Thymus (tissue), 11 donors: ENCODE results near the gene STX4. TPM values are rescaled to one million over a fixed set of nuclear protein-coding genes. Genes with fewer than 3 reads are reported as not detected.
"Not testable (repeated sequence)": the region's sequence is repeated elsewhere in the genome, so short reads cannot be mapped to it uniquely, and the experiment has no call there.

Experiments used
- DNase-seq, 9 donors: peaks; one replicate each; pipeline ENCODE4 v3.0.0-alpha.2; 2013; ENCODE audit warnings: low spot score in 9 of 9, low read depth in 6 of 9, missing footprints in 1 of 9
- H3K27ac ChIP-seq, 2 donors: one replicate each; pipeline ENCODE4 v1.5.1; 2013; ENCODE audit warnings: control low read depth in 1 of 2, low read depth in 1 of 2, low read length in 1 of 2, mild to moderate bottlenecking in 1 of 2, moderate library complexity in 1 of 2
- H3K27me3 ChIP-seq, 2 donors: one replicate each; pipeline ENCODE4 v1.5.1; 2013; ENCODE audit warnings: low read length in 1 of 2; ENCODE audit not compliant: control insufficient read depth in 2 of 2, insufficient read depth in 1 of 2
- H3K36me3 ChIP-seq, 2 donors: one replicate each; pipeline ENCODE4 v1.5.1; 2013; ENCODE audit warnings: low read length in 1 of 2, mild to moderate bottlenecking in 1 of 2, moderate library complexity in 1 of 2; ENCODE audit not compliant: control insufficient read depth in 2 of 2, insufficient read depth in 2 of 2
- H3K4me1 ChIP-seq, 2 donors: one replicate each; pipeline ENCODE4 v1.5.1; 2013; ENCODE audit warnings: low read length in 2 of 2; ENCODE audit not compliant: control insufficient read depth in 2 of 2, insufficient read depth in 2 of 2
- H3K4me3 ChIP-seq, 2 donors: one replicate each; pipeline ENCODE4 v1.5.1; 2013; ENCODE audit warnings: low read length in 2 of 2, control low read depth in 1 of 2, mild to moderate bottlenecking in 1 of 2
- H3K9me3 ChIP-seq, 2 donors: one replicate each; pipeline ENCODE4 v1.5.1; 2013; ENCODE audit warnings: low read length in 1 of 2, mild to moderate bottlenecking in 1 of 2; ENCODE audit not compliant: control insufficient read depth in 2 of 2, insufficient read depth in 1 of 2
- WGBS: extraction: QIAGEN DNeasy Blood & Tissue Kit; methylation state at CpG from one replicate; pipeline ENCODE4 v1.1.7; 2013; 5-methylcytosine and 5-hydroxymethylcytosine counted together
- polyA plus RNA-seq: library from polyadenylated mRNA; stranded (reverse); fragments of 200-250 nt; gene quantifications from one replicate; pipeline ENCODE4 v1.2.3, GENCODE V29; 2013
- total RNA-seq: library from RNA; stranded (reverse); fragments of 120-200 nt; gene quantifications from one replicate; pipeline ENCODE4 v1.2.4, GENCODE V29; 2013
- donor health status: healthy.

The STX4 gene
- total and polyA plus RNA-seq, 2 donors, result 20.0 to 108 TPM

DNA sequence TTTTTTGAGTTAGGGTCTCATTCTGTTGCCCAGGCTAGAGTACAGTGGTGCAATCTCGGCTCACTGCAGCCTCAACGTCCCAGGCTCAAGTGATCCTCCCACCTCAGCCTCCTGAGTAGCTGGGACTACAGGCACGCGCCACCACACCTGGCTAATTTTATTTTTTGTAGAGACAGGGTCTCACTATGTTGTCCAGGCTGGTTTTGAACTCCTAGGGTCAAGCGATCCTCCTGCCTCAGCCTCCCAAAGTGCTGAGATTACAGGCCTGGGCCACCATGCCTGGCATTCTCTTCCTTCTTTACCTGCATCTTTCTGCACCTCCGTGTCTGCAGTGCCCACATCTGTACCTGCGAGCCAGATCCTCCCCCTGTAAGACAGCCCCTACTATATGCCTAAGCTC, 21.5 kb upstream of the STX4 start:
- H3K27me3 ChIP-seq, result peaks cover 12 to 63% of the 10 kb centered on the region in 2 donors
- not testable (repeated sequence) for H3K9me3 ChIP-seq, DNase-seq, H3K27ac ChIP-seq, H3K4me1 ChIP-seq, H3K36me3 ChIP-seq, H3K4me3 ChIP-seq
- 86% methylated on average over 7 of the region's 7 CpGs for WGBS

DNA sequence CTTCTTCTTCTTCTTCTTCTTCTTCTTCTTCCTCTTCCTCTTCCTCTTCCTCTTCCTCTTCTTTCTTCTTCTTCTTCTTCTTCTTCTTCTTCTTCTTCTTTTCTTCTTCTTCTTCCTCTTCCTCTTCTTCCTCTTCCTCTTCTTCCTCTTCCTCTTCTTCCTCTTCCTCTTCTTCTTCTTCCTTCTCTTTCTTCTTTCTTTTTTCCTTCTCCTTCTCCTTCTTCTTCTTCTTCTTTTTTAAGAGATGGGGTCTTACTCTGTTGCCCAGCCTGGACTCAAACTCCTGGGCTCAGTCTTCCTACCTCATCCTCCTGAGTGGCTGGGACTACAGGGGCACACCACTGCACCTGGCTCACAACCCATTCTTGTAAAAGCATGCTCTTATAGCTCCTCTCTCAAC, 20.1 kb upstream of the STX4 start:
- H3K27me3 ChIP-seq, result peaks cover 7 to 48% of the 10 kb centered on the region in 2 donors

DNA sequence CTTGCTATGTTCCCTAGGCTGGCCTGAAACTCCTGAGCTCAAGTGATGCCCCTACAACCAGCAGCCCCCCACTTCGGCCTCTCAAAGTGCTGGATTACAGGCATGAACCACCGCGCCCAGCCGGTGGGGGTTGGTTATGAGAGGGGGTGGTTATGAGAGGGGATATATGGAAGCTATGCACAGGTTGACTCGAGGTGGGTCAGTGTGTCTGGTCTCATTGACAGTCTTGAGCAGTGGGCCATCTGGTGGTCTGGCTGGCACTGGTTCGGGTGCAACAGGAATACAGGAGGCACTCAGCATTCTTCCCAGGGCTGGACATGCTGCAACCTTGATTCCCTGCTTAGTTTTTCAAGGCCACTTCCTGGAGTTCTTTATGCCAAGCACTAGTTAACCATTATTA, 17.3 kb upstream of the STX4 start:
- DNase-seq, result no peak
- Histone ChIP-seq H3K4me1 (peaks cover 0 to 2% of the 10 kb centered on the region in 2 donors), H3K27me3 (peaks cover 0 to 24% of the 10 kb centered on the region in 2 donors), H3K36me3 (no peaks in the 10 kb centered on the region), H3K9me3 (no peaks in the 10 kb centered on the region), H3K4me3 (no peak overlapping the region), H3K27ac (no peak overlapping the region)
- 81% methylated on average over 6 of the region's 6 CpGs for WGBS

More for the DNA sequence above, 20.1 kb upstream of the STX4 start:
- H3K36me3 ChIP-seq, H3K4me3 ChIP-seq, H3K27ac ChIP-seq, H3K9me3 ChIP-seq, DNase-seq, H3K4me1 ChIP-seq: not testable (repeated sequence)

DNA sequence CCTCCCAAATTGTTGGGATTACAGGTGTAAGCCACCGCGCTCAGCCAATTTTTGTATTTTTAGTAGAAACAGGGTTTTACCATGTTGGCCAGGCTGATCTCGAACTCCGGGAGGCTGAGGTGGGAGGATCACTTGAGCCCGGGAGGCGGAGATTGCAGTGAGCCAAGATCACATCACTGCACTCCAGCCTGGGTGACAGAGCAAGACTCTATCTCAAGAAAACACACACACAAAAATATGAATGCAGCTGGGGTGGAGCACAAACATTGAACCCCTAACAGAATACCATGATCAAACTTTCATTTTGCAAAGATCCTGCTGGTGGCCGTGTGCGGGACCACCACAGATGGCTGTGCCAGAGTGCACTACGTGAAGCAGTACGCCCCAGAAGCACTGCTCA, 15.6 kb upstream of the STX4 start:
- H3K9me3 ChIP-seq, H3K27me3 ChIP-seq, H3K36me3 ChIP-seq, H3K27ac ChIP-seq, H3K4me3 ChIP-seq, H3K4me1 ChIP-seq, DNase-seq: not testable (repeated sequence)
- WGBS, result 96% methylated on average over 10 of the region's 10 CpGs

DNA sequence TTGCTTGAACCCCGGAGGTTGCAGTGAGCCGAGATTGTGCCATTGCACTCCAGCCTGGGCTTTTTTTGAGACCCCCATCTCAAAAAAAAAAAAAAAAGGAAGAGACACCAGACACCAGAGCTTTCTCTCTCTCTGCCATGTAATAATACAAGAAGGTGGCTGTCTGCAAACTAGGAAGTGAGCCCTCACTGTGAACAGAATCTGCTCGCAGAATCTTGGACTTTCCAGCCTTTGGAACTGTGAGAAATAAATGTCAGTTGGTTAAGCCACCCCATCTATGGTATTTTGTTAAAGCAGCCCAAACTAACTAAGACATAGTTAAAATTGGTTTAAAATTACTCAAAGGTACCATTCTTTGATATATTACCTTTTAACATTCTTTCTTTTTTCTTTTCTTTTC, 12.8 kb upstream of the STX4 start:
- no peaks in the 10 kb centered on the region for H3K4me1 ChIP-seq
- WGBS, result 97% methylated on average over 3 of the region's 3 CpGs
- H3K9me3 ChIP-seq, result no peaks in the 10 kb centered on the region
- H3K27me3 ChIP-seq, result peaks cover 0 to 3% of the 10 kb centered on the region in 2 donors
- H3K36me3 ChIP-seq, result no peaks in the 10 kb centered on the region
- no peak for DNase-seq
- H3K27ac ChIP-seq, result no peak overlapping the region
- no peak overlapping the region for H3K4me3 ChIP-seq

DNA sequence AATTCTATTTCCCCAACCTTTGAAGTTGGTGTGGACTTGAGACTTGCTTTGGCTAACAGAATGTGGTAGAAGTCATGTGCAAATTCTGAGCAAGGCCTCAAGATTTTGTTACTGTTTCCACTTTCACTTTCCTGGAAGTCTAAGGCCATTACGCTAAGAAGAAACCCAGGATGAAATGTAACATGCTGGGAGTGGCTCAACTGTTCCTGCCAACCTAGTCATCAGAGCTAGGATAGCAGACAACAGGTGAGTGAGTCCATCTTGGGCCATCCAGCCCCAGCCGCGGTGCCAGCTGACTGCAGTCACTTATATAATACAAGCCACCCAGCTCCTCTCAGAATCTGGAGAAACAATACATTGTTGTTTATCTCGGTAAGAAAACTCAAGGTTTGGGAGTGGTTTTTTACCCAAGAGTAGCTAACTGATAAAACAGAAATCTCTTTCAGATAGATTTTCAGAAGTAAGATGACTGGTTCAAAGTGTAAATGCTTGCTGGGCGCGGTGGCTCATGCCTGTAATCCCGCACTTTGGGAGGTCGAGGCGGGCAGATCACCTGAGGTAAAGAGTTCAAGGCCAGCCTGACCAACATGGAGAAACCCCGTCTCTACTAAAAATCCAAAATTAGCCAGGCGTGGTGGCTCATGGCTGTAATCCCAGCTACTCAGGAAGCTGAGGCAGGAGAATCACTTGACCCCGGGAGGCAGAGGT, 10.7 kb upstream of the STX4 start:
- H3K4me3 ChIP-seq, result no peak overlapping the region
- WGBS, result 97% methylated on average over 12 of the region's 12 CpGs
- H3K27ac ChIP-seq, result no peak overlapping the region
- DNase-seq, result no peak
- H3K9me3 ChIP-seq, result no peaks in the 10 kb centered on the region
- no peaks in the 10 kb centered on the region for H3K27me3 ChIP-seq
- H3K4me1 ChIP-seq, result no peaks in the 10 kb centered on the region
- H3K36me3 ChIP-seq, result no peaks in the 10 kb centered on the region

DNA sequence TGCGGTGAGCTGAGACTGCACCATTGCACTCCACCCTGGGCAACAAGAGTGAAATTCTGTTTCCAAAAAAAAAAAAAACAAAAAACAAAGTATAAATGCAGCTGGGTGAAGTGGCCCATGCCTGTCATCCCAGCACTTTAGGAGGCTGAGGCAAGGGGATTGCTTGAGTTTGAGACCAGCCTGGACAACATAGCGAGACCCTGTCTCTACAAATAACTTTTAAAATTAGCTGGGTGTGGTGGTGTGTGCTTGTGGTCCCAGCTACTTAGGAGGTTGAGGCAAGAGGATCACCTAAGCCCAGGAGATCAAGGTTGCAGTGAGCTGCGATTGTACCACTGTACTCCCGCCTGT, 10.1 kb upstream of the STX4 start:
- WGBS, result 98% methylated on average over 4 of the region's 4 CpGs
- no peak overlapping the region for H3K27ac ChIP-seq

DNA sequence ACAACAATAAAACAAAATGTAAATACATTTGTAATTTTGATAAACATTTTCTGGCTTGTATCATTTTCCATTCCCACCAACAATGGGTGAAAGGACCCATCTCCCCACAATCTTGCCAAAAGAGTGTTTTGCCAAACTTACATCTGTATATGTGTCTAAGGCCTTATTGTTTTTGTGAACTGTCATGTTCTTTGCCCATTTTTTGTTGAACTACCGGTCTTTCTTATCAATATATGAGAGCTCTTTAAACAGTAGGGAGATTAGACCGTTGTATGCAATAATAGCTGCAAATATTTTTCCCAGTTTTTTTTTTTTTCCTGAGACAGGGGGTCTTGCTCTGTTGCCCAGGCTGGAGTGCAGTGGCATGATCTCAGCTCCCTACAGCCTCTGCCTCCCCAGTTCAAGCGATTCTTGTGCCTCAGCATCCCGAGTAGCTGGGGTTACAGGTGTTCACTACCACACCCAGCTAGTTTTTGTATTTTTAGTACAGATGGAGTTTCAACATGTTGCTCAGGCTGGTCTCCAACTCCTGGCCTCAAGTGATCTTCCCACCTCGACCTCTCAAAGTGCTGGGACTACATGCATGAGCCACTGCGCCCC, 9.6 kb upstream of the STX4 start:
- no peak for DNase-seq
- Histone ChIP-seq H3K4me1 (no peaks in the 10 kb centered on the region), H3K36me3 (no peaks in the 10 kb centered on the region), H3K9me3 (no peaks in the 10 kb centered on the region), H3K27me3 (no peaks in the 10 kb centered on the region), H3K27ac (no peak overlapping the region), H3K4me3 (no peak overlapping the region)
- WGBS, result 95% methylated on average over 6 of the region's 6 CpGs

More for the DNA sequence above, 10.1 kb upstream of the STX4 start:
- Histone ChIP-seq H3K4me3 (no peak overlapping the region), H3K36me3 (no peaks in the 10 kb centered on the region), H3K9me3 (no peaks in the 10 kb centered on the region), H3K27me3 (no peaks in the 10 kb centered on the region), H3K4me1 (no peaks in the 10 kb centered on the region)
- DNase-seq, result no peak

DNA sequence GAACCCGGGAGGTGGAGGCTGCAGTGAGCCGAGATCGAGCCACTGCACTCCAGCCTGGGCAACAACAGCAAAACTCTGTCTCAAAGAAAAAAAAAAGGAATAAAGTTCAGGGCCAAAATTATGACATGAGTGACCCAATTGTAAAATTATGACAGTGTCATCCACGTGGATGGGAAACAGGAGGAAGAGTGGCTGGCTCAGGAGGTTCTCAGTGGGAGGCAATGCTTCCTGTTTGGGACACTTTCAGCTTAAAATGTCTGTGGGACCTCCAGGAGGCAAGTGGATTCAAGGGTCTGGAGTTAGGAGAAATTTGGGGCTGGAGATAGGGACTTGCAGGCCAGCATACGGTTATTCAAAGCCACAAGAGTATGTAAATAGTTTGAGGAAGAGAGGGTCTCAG, 8.0 kb upstream of the STX4 start:
- no peak for DNase-seq
- H3K27me3 ChIP-seq, result no peaks in the 10 kb centered on the region
- no peak overlapping the region for H3K27ac ChIP-seq
- 93% methylated on average over 5 of the region's 5 CpGs for WGBS
- H3K4me1 ChIP-seq, result no peaks in the 10 kb centered on the region
- H3K9me3 ChIP-seq, result no peaks in the 10 kb centered on the region
- H3K4me3 ChIP-seq, result no peak overlapping the region
- no peaks in the 10 kb centered on the region for H3K36me3 ChIP-seq
